ENCODE data around the gene OLIG1.

GRCh38 chr21:33023574-33024200 lies 46.3 kb upstream of the OLIG1 start:
- TF ChIP-seq, protein P1, sequence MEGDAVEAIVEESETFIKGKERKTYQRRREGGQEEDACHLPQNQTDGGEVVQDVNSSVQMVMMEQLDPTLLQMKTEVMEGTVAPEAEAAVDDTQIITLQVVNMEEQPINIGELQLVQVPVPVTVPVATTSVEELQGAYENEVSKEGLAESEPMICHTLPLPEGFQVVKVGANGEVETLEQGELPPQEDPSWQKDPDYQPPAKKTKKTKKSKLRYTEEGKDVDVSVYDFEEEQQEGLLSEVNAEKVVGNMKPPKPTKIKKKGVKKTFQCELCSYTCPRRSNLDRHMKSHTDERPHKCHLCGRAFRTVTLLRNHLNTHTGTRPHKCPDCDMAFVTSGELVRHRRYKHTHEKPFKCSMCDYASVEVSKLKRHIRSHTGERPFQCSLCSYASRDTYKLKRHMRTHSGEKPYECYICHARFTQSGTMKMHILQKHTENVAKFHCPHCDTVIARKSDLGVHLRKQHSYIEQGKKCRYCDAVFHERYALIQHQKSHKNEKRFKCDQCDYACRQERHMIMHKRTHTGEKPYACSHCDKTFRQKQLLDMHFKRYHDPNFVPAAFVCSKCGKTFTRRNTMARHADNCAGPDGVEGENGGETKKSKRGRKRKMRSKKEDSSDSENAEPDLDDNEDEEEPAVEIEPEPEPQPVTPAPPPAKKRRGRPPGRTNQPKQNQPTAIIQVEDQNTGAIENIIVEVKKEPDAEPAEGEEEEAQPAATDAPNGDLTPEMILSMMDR (IDR thresholded peaks at IDR 0.05) = no peak
- no peak for TF ChIP-seq POLR2A (IDR thresholded peaks at IDR 0.05)
